ENCODE data around the gene RNFT2.

- no peak for TF ChIP-seq CTCF (conservative IDR thresholded peaks at IDR 0.05)
- no peak for TF ChIP-seq ZFX (IDR thresholded peaks at IDR 0.05)
Observed at GRCh38 chr12:116884871-116885270, 146.8 kb downstream of the RNFT2 start.
